GM12801 (cell line): ENCODE measurements around the gene IL12A.

Experiments used
- CTCF ChIP-seq: IDR thresholded peaks from one replicate; pipeline ENCODE4 v1.5.1; 2011; ENCODE audit warnings: control low read depth; ENCODE audit not compliant: insufficient read length; ENCODE audit errors: extremely low read depth

IL12A gene

GRCh38 chr3:160041465-160041864 is 52.8 kb downstream of the IL12A start:
- no peak for TF ChIP-seq CTCF

GRCh38 chr3:160044121-160044520 is 55.5 kb downstream of the IL12A start:
- TF ChIP-seq CTCF, result no peak
